Measurements from ENCODE around the gene NXF3. TPM values are rescaled to one million over a fixed set of nuclear protein-coding genes. Genes with fewer than 3 reads are reported as not detected.
"Not testable (repeated sequence)": the region's sequence is repeated elsewhere in the genome, so short reads cannot be mapped to it uniquely, and the experiment has no call there.

NXF3 gene, protein sequence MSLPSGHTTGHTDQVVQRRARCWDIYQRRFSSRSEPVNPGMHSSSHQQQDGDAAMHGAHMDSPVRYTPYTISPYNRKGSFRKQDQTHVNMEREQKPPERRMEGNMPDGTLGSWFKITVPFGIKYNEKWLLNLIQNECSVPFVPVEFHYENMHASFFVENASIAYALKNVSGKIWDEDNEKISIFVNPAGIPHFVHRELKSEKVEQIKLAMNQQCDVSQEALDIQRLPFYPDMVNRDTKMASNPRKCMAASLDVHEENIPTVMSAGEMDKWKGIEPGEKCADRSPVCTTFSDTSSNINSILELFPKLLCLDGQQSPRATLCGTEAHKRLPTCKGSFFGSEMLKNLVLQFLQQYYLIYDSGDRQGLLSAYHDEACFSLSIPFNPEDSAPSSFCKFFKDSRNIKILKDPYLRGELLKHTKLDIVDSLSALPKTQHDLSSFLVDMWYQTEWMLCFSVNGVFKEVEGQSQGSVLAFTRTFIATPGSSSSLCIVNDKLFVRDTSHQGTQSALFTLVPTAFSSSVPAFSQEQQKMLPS
- total RNA-seq (not detected), polyA plus RNA-seq (0.08 TPM)

DNA sequence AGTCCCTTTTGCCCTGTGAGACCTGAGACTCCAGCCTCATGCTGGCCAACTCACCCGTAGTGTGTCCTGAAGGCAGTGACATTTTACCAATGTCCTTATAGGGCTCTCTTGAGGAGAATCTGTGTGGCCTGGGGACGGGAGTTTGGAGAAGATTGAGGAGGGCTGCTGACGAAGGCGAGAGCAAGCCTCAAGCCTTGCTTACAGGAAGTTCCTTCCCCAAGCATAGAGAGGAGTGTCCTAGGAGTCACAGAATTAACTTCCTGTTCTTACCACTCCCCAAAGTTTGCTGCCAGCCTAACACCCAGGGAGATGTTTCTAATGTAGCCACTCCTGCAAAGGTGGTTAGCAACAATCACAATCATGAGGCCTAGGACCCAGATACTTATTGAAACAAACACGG lies at the start of gene NXF3:
TSS of gene NXF3 (minus strand) at position 202 of the 400 bp plus-strand sequence. CDS start at position 82, 120 bp downstream.
- DNase-seq (ENCODE audit: extremely low spot score): no peak
- H3K4me3 ChIP-seq (ENCODE audit: low read depth, low read length): no peak within 1 kb of the TSS
- WGBS: 80% methylated on average over 5 of the region's 5 CpGs
- H3K27ac ChIP-seq (ENCODE audit: low read depth): no peak within 1 kb of the TSS
- no peaks in the 10 kb centered on the region for H3K4me1 ChIP-seq (ENCODE audit: insufficient read depth)
- no peaks in the 10 kb centered on the region for H3K36me3 ChIP-seq (ENCODE audit: insufficient read depth)

DNA sequence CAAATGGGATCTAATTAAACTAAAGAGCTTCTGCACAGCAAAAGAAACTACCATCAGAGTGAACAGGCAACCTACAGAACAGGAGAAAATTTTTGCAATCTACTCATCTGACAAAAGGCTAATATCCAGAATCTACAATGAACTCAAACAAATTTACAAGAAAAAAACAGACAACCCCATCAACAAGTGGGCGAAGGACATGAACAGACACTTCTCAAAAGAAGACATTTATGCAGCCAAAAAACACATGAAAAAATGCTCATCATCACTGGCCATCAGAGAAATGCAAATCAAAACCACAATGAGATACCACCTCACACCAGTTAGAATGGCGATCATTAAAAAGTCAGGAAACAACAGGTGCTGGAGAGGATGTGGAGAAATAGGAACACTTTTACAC lies 43.6 kb upstream of the NXF3 start:
- 83% methylated on average over 1 of the region's 2 CpGs for WGBS
- H3K4me1 ChIP-seq (ENCODE audit: insufficient read depth); DNase-seq (ENCODE audit: extremely low spot score); H3K4me3 ChIP-seq (ENCODE audit: low read depth, low read length); H3K36me3 ChIP-seq (ENCODE audit: insufficient read depth); H3K27ac ChIP-seq (ENCODE audit: low read depth): not testable (repeated sequence)

DNA sequence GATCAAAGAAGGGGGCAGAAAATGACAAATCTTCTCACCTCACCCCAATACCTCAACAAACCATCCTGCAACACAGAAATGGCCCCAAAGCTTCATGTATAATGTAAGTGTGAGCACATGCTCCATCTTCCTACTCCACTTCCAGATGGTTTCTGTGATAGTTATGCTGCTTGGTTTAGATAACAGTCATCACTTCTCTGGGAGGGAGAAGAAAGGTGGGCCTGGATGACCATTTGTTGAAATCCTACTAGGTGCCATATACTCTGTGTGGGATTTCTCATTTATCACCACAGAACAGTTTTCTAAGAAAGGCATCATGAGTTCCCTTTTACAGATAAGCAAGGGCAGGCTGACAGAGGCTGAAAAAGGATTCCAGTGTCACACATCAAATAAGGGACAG lies 31.3 kb upstream of the NXF3 start:
- H3K4me3 ChIP-seq (ENCODE audit: low read depth, low read length): no peak overlapping the region
- no peaks in the 10 kb centered on the region for H3K4me1 ChIP-seq (ENCODE audit: insufficient read depth)
- no peak overlapping the region for H3K27ac ChIP-seq (ENCODE audit: low read depth)
- DNase-seq (ENCODE audit: extremely low spot score): no peak
- H3K36me3 ChIP-seq (ENCODE audit: insufficient read depth): no peaks in the 10 kb centered on the region

DNA sequence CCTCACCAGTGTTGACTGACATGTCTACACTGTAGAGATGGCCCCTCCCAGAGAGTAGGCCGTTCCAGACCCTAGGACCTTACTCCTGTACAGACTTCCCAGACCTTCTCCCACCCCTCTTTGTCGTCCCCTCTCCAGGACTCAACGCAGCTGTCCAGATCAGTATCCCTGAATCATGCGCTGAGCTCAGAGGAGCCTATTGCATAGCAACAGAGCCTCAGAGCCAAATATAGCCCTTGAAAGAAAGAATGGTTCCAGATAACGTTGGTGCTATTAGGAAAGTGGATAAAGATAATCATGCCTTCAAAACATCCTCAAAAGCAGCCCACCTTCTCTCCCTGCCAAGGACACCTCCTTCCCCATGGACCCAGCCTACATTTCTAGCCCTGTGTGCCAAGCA lies 27.8 kb upstream of the NXF3 start:
- no peak for DNase-seq (ENCODE audit: extremely low spot score)
- Histone ChIP-seq H3K27ac (ENCODE audit: low read depth) (no peak overlapping the region), H3K4me1 (ENCODE audit: insufficient read depth) (no peaks in the 10 kb centered on the region), H3K4me3 (ENCODE audit: low read depth, low read length) (no peak overlapping the region), H3K36me3 (ENCODE audit: insufficient read depth) (no peaks in the 10 kb centered on the region)
- WGBS: 75% methylated on average over 5 of the region's 5 CpGs

DNA sequence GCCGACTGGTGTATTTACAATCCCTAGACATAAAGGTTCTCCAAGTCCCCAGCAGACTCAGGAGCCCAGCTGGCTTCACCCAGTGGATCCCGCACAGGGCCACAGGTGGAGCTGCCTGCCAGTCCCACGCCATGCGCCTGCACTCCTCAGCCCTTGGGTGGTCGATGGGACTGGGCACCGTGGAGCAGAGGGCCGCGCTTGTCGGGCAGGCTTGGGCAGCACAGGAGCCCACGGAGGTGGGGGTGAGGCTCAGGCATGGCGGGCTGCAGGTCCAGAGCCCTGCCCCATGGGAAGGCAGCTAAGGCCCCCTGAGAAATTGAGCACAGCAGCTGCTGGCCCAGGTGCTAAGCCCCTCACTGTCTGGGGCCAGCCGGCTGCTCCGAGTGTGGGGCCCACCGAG lies 24.0 kb upstream of the NXF3 start:
- DNase-seq (ENCODE audit: extremely low spot score); H3K4me3 ChIP-seq (ENCODE audit: low read depth, low read length); H3K36me3 ChIP-seq (ENCODE audit: insufficient read depth); H3K4me1 ChIP-seq (ENCODE audit: insufficient read depth); H3K27ac ChIP-seq (ENCODE audit: low read depth): not testable (repeated sequence)
- 91% methylated on average over 14 of the region's 14 CpGs for WGBS

DNA sequence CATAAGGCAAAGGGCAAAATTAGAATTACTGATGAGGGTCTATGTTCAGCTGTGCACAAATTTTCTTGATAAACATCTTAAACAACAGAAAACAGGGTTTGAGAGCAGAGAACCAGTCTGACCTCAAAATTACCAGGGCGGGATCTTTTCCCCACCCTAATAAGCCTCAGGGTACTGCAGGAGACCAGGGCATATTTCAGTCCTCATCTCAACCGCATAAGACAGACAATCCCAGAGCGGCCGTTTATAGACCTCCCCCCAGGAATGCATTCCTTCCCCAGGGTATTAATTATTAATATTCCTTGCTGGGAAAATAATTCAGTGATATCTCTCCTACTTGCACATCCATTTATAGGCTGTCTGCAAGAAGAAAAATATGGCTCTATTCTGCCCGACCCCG lies 16.6 kb upstream of the NXF3 start:
- H3K36me3 ChIP-seq (ENCODE audit: insufficient read depth); H3K4me1 ChIP-seq (ENCODE audit: insufficient read depth); H3K27ac ChIP-seq (ENCODE audit: low read depth); H3K4me3 ChIP-seq (ENCODE audit: low read depth, low read length); DNase-seq (ENCODE audit: extremely low spot score): not testable (repeated sequence)
- 92% methylated on average over 6 of the region's 6 CpGs for WGBS

DNA sequence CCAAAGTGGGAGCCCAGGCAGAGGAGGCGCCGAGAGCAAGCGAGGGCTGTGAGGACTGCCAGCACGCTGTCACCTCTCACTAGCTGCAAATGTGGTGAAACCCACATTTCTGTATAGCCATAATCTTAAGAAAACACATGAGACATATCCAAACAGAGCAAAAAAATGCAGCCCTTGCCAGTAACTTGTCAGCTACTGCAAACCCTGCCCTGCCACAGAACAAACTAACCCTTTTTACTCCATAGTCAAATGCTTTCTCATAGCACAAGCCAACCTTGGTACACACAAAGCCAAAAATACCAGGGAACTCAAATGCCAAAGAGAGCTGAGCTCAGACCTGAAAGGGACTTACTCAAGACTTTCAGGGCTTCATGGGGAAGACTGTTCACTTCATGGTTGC lies 14.9 kb upstream of the NXF3 start:
- H3K27ac ChIP-seq (ENCODE audit: low read depth): no peak overlapping the region
- WGBS: 92% methylated on average over 4 of the region's 4 CpGs
- H3K4me3 ChIP-seq (ENCODE audit: low read depth, low read length): no peak overlapping the region
- no peaks in the 10 kb centered on the region for H3K36me3 ChIP-seq (ENCODE audit: insufficient read depth)
- DNase-seq (ENCODE audit: extremely low spot score): no peak
- H3K4me1 ChIP-seq (ENCODE audit: insufficient read depth): no peaks in the 10 kb centered on the region

DNA sequence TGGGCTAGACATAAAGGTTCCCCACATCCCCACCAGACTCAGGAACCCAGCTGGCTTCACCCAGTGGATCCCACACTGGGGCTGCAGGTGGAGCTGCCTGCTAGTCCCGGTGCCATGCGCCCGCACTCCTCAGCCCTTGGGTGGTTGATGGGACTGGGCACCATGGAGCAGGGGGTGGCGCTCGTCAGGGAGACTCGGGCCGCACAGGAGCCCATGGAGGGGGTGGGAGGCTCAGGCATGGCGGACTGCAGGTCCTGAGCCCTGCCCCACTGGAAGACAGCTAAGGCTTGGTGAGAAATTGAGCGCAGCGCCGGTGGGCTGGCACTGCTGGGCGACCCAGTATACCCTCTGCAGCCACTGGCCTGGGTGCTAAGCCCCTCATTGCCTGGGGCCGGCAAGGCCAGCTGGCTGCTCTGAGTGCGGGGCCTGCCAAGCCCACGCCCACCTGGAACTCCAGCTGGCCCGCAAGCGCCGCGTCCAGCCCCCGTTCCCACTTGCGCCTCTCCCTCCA lies 14.3 kb upstream of the NXF3 start:
- H3K36me3 ChIP-seq (ENCODE audit: insufficient read depth); DNase-seq (ENCODE audit: extremely low spot score); H3K4me3 ChIP-seq (ENCODE audit: low read depth, low read length); H3K4me1 ChIP-seq (ENCODE audit: insufficient read depth); H3K27ac ChIP-seq (ENCODE audit: low read depth): not testable (repeated sequence)
- 93% methylated on average over 21 of the region's 21 CpGs for WGBS

DNA sequence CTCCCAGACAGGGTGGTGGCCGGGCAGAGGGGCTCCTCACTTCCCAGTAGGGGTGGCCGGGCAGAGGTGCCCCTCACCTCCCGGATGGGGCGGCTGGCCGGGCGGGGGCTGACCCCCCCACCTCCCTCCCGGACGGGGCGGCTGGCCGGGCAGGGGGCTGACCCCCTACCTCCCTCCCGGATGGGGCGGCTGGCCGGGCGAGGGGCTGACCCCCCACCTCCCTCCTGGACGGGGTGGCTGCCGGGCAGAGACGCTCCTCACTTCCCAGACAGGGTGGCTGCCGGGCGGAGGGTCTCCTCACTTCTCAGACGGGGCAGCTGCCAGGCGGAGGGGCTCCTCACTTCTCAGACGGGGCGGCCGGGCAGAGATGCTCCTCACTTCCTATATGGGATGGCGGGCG lies 11.4 kb upstream of the NXF3 start:
- 96% methylated on average over 26 of the region's 26 CpGs for WGBS
- H3K4me3 ChIP-seq (ENCODE audit: low read depth, low read length); H3K36me3 ChIP-seq (ENCODE audit: insufficient read depth); H3K27ac ChIP-seq (ENCODE audit: low read depth); H3K4me1 ChIP-seq (ENCODE audit: insufficient read depth); DNase-seq (ENCODE audit: extremely low spot score): not testable (repeated sequence)

DNA sequence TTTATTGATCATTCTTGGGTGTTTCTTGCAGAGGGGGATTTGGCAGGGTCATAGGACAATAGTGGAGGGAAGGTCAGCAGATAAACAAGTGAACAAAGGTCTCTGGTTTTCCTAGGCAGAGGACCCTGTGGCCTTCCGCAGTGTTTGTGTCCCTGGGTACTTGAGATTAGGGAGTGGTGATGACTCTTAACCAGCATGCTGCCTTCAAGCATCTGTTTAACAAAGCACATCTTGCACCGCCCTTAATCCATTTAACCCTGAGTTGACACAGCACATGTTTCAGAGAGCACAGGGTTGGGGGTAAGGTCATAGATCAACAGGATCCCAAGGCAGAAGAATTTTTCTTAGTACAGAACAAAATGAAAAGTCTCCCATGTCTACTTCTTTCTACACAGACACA lies 10.9 kb upstream of the NXF3 start:
- H3K36me3 ChIP-seq (ENCODE audit: insufficient read depth); H3K4me1 ChIP-seq (ENCODE audit: insufficient read depth); H3K4me3 ChIP-seq (ENCODE audit: low read depth, low read length); H3K27ac ChIP-seq (ENCODE audit: low read depth); DNase-seq (ENCODE audit: extremely low spot score): not testable (repeated sequence)
- no CpG with 5 or more reads among the region's 2 CpGs for WGBS

DNA sequence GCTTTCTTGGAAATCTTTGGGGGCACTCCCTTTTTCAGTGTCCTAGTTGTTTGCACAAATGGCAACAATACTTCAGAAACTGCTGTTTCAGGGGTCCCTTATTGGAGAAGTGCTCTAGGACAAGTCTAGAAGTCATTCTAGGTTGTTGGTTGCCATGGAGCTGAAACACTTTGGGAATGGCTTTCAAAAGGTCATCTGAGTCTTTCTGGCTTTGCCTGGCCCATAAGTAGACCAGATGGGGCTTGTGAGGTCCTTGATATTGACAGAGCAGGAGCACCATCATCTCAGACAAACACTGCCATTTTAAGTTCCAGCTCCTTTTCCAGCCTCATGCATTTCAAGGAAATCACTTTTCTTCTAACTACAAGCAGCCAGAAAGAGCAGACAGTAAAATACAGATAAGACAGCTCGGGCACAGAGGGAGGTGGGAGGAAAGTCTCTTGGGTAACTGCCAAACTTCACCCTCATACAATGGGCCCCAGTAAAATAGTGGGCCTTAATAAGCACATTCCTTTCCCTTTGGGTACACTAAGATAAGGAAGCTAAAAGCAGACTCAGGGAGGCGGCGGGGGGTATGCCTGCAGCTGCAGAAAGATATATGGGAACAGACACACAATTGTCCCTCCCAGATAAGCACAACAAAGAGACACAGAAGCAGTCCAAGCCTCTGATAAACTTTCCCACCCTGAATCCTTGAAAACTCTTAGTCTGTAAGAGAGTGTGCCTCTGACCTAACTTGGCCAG lies 8.5 kb upstream of the NXF3 start:
- H3K4me1 ChIP-seq (ENCODE audit: insufficient read depth): no peaks in the 10 kb centered on the region
- no peaks in the 10 kb centered on the region for H3K36me3 ChIP-seq (ENCODE audit: insufficient read depth)
- DNase-seq (ENCODE audit: extremely low spot score): no peak
- no peak overlapping the region for H3K27ac ChIP-seq (ENCODE audit: low read depth)
- WGBS: 8% methylated on average over 3 of the region's 3 CpGs
- no peak overlapping the region for H3K4me3 ChIP-seq (ENCODE audit: low read depth, low read length)

DNA sequence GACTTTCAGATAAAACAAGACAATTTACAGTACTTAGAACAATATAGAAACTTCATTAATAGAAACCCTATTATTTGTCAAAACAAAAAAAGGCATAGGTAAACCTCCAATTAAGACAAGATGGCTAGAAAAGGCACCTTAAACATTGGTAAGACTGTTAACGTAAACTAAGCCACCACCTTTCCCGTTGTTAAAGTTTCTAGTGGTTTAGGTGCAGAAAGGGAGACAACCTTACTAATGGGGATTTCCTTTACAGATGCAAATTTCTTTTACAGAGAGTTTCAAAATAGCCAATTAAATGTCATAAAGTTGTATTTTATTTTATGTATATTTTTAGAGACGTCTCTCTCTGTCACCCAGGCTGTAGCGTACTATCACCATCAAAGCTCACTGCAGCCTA lies 7.5 kb upstream of the NXF3 start:
- WGBS: 81% methylated on average over 4 of the region's 4 CpGs
- no peak overlapping the region for H3K27ac ChIP-seq (ENCODE audit: low read depth)

DNA sequence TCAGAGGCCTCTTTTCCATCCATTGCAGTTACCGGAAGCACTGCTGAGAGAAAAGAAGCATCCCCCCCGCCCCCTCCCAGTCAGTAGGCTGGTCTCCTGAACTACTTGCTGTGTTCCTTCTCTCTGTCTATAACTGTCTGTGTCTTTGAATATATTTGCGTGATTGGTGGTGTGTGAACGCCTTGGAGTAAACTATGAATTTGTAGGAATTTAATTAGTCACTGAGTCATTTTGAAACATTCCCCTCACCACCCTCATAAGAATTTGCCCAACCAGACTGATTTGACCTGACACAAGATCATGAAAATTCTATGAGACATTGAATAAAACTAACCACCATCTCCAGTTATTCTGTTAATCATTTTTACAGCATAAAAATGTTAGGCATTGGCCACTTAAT lies 6.7 kb upstream of the NXF3 start:
- no peak for DNase-seq (ENCODE audit: extremely low spot score)
- Histone ChIP-seq H3K27ac (ENCODE audit: low read depth) (no peak overlapping the region), H3K4me3 (ENCODE audit: low read depth, low read length) (no peak overlapping the region), H3K4me1 (ENCODE audit: insufficient read depth) (no peaks in the 10 kb centered on the region), H3K36me3 (ENCODE audit: insufficient read depth) (no peaks in the 10 kb centered on the region)
- 78% methylated on average over 4 of the region's 4 CpGs for WGBS

More for the DNA sequence above, 7.5 kb upstream of the NXF3 start:
- DNase-seq (ENCODE audit: extremely low spot score): no peak
- H3K4me3 ChIP-seq (ENCODE audit: low read depth, low read length): no peak overlapping the region
- H3K36me3 ChIP-seq (ENCODE audit: insufficient read depth): no peaks in the 10 kb centered on the region
- H3K4me1 ChIP-seq (ENCODE audit: insufficient read depth): no peaks in the 10 kb centered on the region

DNA sequence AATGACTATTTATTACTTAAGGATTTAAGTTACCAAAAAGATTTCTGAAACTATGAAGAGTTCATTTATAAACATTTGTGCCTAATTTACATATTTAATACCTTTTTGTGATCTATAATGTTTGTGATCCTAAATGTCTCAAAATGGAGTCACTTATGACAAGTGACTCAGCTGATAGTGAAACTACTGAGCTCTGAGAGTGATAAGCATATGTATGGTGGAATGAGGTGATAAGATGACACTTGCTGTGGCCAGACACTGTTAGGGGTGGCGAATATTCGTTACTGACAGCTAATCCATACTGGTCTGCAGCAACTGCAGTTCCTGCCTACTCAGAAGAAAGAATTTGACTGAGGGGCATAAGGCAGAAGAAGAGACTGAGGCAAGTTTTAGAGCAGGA lies 5.5 kb upstream of the NXF3 start:
- no peak overlapping the region for H3K4me3 ChIP-seq (ENCODE audit: low read depth, low read length)
- DNase-seq (ENCODE audit: extremely low spot score): no peak
- H3K36me3 ChIP-seq (ENCODE audit: insufficient read depth): no peaks in the 10 kb centered on the region
- H3K27ac ChIP-seq (ENCODE audit: low read depth): no peak overlapping the region
- no peaks in the 10 kb centered on the region for H3K4me1 ChIP-seq (ENCODE audit: insufficient read depth)
- 71% methylated on average over 2 of the region's 2 CpGs for WGBS

Measured in urinary bladder (tissue), 4 donors.